GM10266 (cell line): ENCODE data around the gene XPNPEP3.

Source experiments
- DNase-seq: peaks from one replicate; pipeline ENCODE4 v3.0.0; 2012; ENCODE audit errors: extremely low spot score
- CTCF ChIP-seq: IDR thresholded peaks from 2 replicates; pipeline ENCODE4 v1.5.1; 2012; ENCODE audit warnings: mild to moderate bottlenecking, low read depth; ENCODE audit not compliant: control insufficient read depth, insufficient read depth; ENCODE audit errors: missing control alignments

The XPNPEP3 gene

DNA sequence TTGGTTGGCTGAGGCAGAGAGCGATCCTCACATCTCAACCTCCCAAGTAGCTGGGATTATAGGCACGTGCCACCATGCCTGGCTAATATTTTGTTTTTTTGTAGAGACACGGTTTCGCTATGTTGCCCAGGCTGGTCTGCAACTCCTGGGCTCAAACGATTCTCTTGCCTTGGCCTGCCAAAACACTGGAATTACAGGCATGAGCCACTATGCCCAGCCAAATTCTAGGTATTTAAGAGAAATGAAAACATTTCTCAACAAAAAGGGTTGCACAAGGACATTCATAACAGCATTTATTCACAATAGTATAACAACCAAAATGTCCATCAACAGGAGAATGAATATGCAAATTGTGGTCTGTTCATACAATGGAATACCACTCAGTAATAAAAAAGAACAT, 62.5 kb downstream of the XPNPEP3 start:
- DNase-seq, result no peak
- TF ChIP-seq CTCF, result no peak

DNA sequence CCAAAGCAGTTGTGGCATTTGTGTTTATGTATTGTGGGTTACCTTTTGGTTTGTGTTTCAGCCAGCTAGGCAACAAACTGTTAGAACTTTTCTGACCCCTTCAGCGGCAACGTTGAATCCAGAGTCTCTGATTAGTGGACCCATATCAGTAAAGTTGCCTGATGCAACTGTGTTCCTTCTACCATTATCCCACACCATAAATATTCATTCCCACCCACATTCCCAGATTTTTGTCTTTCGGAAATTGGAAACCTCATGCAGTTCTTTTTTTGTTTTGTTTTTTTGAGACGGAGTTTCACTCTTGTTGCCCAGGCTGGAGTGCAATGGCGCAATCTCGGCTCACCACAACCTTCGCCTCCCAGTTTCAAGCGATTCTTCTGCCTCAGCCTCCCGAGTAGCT, 63.6 kb downstream of the XPNPEP3 start:
- DNase-seq, result no peak
- no peak for TF ChIP-seq CTCF

DNA sequence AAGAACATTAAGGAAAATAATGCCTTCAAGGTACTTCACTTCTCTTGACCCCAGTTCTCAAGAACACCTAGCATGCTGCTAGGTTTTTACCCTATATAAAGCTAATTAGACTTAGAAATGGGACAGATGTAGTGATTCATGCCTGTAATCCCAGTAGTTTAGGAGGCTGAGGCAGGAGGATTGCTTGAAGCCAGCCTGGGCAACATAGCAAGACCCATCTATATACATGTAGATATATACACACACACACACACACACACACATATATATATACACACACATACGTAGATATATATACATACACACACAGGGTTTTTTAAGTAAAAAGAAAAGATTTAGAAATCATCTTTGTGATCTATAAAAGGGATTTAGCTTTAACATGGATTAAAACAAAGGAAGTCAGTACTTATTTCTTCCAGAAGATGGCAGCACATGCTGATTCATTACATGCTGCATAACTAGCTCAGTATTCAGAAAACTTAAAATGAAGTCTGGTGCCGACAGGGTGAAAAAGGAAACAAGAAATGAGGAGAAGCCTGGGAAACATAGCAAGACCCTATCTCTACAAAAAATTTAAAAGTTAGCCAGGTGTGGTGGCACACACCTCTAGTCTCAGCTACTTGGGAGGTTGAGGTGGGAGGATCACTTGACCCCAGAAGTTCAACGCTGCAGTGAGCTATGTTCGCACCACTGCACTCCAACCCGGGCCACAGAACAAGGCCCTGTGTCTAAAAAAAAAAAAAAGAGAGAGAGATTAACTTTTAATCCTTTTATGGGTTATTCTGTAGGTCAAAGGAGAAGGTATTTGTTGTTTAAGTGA, 65.7 kb downstream of the XPNPEP3 start:
- DNase-seq, result peak; percentile 49
- peak; percentile 68 for TF ChIP-seq CTCF

DNA sequence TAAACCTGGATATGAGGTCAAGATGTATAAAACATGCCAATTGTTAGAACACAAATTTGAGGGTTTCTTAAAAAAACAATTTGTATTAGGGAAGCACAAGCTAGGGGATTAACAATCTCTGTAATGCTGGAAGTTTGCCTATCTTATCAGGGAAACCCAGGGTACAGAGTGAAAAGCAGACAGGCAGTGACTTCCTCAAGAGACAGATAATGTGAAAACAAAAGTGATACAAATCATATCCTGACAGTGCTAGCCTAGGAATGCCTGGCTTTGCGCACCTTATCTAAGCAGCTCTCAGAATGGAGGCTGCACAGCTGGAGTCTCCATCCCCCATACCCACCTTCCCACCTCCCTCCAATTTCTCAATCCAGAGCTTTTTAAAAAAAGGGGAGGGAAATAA, 71.7 kb downstream of the XPNPEP3 start:
- DNase-seq, result no peak
- no peak for TF ChIP-seq CTCF

- no peak for DNase-seq
- TF ChIP-seq CTCF, result no peak
Measured at GRCh38 chr22:40932396-40932795, 75.4 kb downstream of the XPNPEP3 start.

DNA sequence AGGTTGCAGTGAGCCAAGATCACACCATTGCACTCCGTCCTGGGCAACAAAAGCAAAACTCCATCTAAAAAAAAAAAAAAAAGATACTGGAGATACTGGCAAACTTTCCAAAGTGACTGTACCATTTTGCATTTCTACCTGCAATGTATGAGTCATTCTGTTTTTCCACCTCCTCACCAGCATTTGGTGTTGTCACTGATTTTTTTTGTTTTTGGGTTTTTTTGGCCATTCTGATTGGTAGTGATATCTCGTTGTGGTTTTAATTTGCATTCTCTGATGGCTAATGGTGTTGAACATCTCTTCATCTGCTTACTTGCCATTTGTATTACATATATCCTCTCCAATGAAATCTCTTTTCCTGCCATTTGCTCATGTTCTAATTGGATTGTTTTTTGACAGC, 82.3 kb downstream of the XPNPEP3 start:
- TF ChIP-seq CTCF, result no peak
- no peak for DNase-seq

GRCh38 chr22:40950962-40951794, 94.2 kb downstream of the XPNPEP3 start, which contains the start of gene RBX1:
Gene RBX1 (plus strand): TSS chr22:40951378. CDS start chr22:40951399, 21 bp downstream.
- peak; percentile 97 for DNase-seq
- no peak for TF ChIP-seq CTCF
